ENCODE measurements around the gene KMT2B.

GRCh38 chr19:35738021-35738886 is 20.5 kb downstream of the KMT2B start:
- TF ChIP-seq CTCF (IDR thresholded peaks at IDR 0.05) (no peak), USF1 (CRISPR knock-in tag; IDR thresholded peaks at IDR 0.05) (no peak), ETV6 (CRISPR knock-in tag; IDR thresholded peaks at IDR 0.05) (no peak), ZBTB43 (CRISPR knock-in tag; IDR thresholded peaks at IDR 0.05) (no peak), E2F4 (CRISPR knock-in tag; IDR thresholded peaks at IDR 0.05; ENCODE audit: borderline replicate concordance, low read depth) (no peak), SMAD4 (CRISPR knock-in tag; IDR thresholded peaks at IDR 0.05) (no peak), PRRX2 (CRISPR knock-in tag; IDR thresholded peaks at IDR 0.05) (no peak), KAT7 (CRISPR knock-in tag; IDR thresholded peaks at IDR 0.05; ENCODE audit: borderline replicate concordance) (no peak), MAX (CRISPR knock-in tag; IDR thresholded peaks at IDR 0.05) (no peak), MYBL2 (CRISPR knock-in tag; IDR thresholded peaks at IDR 0.05) (no peak), NFYB (CRISPR knock-in tag; conservative IDR thresholded peaks at IDR 0.05; ENCODE audit: low read depth) (no peak), ARID4B (CRISPR knock-in tag; IDR thresholded peaks at IDR 0.05; ENCODE audit: borderline replicate concordance) (no peak)
